MM.1S (cell line): ENCODE measurements around the gene LMO7.

ENCODE experiments used
- DNase-seq: peaks from one replicate; pipeline ENCODE4 v3.0.0-alpha.2; 2015
- H2AFZ ChIP-seq: fragments of 300-600 bp; sonication (generic); 2 replicates; pipeline ENCODE4 v1.6.0; 2016; ENCODE audit warnings: antibody characterized with exemption, low read length
- H3F3A ChIP-seq: fragments of 300-600 bp; sonication (generic); 2 replicates; pipeline ENCODE4 v1.6.1; 2016; ENCODE audit warnings: mild to moderate bottlenecking, antibody characterized with exemption, low read length, moderate library complexity, mixed read lengths; ENCODE audit not compliant: insufficient read depth
- H3K27ac ChIP-seq: fragments of 300-600 bp; sonication (generic); 2 replicates; pipeline ENCODE4 v1.5.1; 2016; ENCODE audit warnings: mild to moderate bottlenecking, low read length
- H3K27me3 ChIP-seq: fragments of 300-600 bp; sonication (generic); replicated peaks from 2 replicates; pipeline ENCODE4 v1.6.0; 2016; ENCODE audit warnings: low read length; ENCODE audit not compliant: insufficient read depth
- H3K36me3 ChIP-seq: fragments of 300-600 bp; sonication (generic); replicated peaks from 2 replicates; pipeline ENCODE4 v1.6.1; 2016; ENCODE audit warnings: mild to moderate bottlenecking, low read length, mixed read lengths; ENCODE audit not compliant: insufficient read depth
- H3K4me1 ChIP-seq: fragments of 300-600 bp; sonication (generic); 2 replicates; pipeline ENCODE4 v1.6.1; 2016; ENCODE audit warnings: low read length, mixed read lengths
- H3K4me2 ChIP-seq: fragments of 300-600 bp; sonication (generic); 2 replicates; pipeline ENCODE4 v1.6.0; 2016; ENCODE audit warnings: low read depth, low read length
- H3K4me3 ChIP-seq: fragments of 300-600 bp; sonication (generic); 2 replicates; pipeline ENCODE4 v1.5.1; 2016; ENCODE audit warnings: low read length, mixed read lengths
- H3K79me2 ChIP-seq: fragments of 300-600 bp; sonication (generic); 2 replicates; pipeline ENCODE4 v1.6.1; 2016; ENCODE audit warnings: mixed run types, low read length, mixed read lengths
- H3K9ac ChIP-seq: fragments of 300-600 bp; sonication (generic); 2 replicates; pipeline ENCODE4 v1.6.1; 2016; ENCODE audit warnings: low read length, mixed read lengths
- H3K9me2 ChIP-seq: fragments of 300-600 bp; sonication (generic); replicated peaks from 2 replicates; pipeline ENCODE4 v1.6.1; 2016; ENCODE audit warnings: mild to moderate bottlenecking, low read length, mixed read lengths; ENCODE audit not compliant: insufficient read depth
- H3K9me3 ChIP-seq: fragments of 300-600 bp; sonication (generic); replicated peaks from 2 replicates; pipeline ENCODE4 v1.6.1; 2016; ENCODE audit warnings: mild to moderate bottlenecking, low read length, mixed read lengths; ENCODE audit not compliant: insufficient read depth
- H4K20me1 ChIP-seq: fragments of 300-600 bp; sonication (generic); 2 replicates; pipeline ENCODE4 v1.6.1; 2016; ENCODE audit warnings: mild to moderate bottlenecking, low read length, moderate library complexity, mixed read lengths; ENCODE audit not compliant: insufficient read depth
- EZH2 ChIP-seq: fragments of 300-600 bp; sonication (generic); optimal IDR thresholded peaks from 2 replicates; pipeline ENCODE3; 2017; ENCODE audit warnings: low read depth, mild to moderate bottlenecking, antibody characterized with exemption, low read length, mixed read lengths
- EZH2phosphoT487 ChIP-seq: fragments of 300-600 bp; sonication (generic); IDR thresholded peaks from 2 replicates; pipeline ENCODE4 v1.6.1; 2018; ENCODE audit warnings: antibody characterized with exemption, low read length
- TF ChIP-seq, protein P1 (sequence below): fragments of 300-600 bp; sonication (generic); IDR thresholded peaks from 2 replicates; pipeline ENCODE4 v1.5.1; 2016; ENCODE audit warnings: antibody characterized with exemption, low read length, mixed read lengths

LMO7 gene

DNA sequence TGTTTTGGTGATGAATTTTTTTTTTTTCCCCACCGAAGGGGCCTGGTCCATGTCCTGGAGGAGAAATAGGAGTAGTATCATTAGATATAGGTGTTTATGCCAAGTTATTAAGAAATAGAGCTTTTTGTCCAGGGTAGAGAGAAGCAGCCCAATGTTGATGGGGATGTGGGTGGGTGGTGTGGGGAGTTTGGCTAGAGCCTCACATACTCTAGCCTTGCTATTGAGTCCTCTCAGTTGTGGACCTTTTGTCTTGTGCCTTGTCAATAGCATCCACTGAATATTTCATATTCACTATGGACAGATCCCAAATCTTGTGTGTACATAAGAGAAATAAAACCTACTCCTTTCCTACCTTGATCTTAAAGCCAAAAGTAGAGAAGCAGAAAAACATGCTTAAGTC, 134.0 kb downstream of the LMO7 start:
- H3K27ac ChIP-seq, result no peak overlapping the region
- no peaks in the 10 kb centered on the region for H3K79me2 ChIP-seq
- TF ChIP-seq EZH2 (no peak), EZH2phosphoT487 (no peak)
- TF ChIP-seq, protein P1, sequence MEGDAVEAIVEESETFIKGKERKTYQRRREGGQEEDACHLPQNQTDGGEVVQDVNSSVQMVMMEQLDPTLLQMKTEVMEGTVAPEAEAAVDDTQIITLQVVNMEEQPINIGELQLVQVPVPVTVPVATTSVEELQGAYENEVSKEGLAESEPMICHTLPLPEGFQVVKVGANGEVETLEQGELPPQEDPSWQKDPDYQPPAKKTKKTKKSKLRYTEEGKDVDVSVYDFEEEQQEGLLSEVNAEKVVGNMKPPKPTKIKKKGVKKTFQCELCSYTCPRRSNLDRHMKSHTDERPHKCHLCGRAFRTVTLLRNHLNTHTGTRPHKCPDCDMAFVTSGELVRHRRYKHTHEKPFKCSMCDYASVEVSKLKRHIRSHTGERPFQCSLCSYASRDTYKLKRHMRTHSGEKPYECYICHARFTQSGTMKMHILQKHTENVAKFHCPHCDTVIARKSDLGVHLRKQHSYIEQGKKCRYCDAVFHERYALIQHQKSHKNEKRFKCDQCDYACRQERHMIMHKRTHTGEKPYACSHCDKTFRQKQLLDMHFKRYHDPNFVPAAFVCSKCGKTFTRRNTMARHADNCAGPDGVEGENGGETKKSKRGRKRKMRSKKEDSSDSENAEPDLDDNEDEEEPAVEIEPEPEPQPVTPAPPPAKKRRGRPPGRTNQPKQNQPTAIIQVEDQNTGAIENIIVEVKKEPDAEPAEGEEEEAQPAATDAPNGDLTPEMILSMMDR, result no peak
- no peaks in the 10 kb centered on the region for H3K36me3 ChIP-seq
- no peaks in the 10 kb centered on the region for H3K4me1 ChIP-seq
- no peak overlapping the region for H3K9ac ChIP-seq
- H3K4me2 ChIP-seq, result no peak overlapping the region
- no peak overlapping the region for H2AFZ ChIP-seq
- no peaks in the 10 kb centered on the region for H3K9me3 ChIP-seq
- H4K20me1 ChIP-seq, result no peaks in the 10 kb centered on the region
- no peak for DNase-seq
- H3K4me3 ChIP-seq, result no peak overlapping the region
- no peaks in the 10 kb centered on the region for H3K27me3 ChIP-seq
- H3F3A ChIP-seq, result no peaks in the 10 kb centered on the region
- no peaks in the 10 kb centered on the region for H3K9me2 ChIP-seq

DNA sequence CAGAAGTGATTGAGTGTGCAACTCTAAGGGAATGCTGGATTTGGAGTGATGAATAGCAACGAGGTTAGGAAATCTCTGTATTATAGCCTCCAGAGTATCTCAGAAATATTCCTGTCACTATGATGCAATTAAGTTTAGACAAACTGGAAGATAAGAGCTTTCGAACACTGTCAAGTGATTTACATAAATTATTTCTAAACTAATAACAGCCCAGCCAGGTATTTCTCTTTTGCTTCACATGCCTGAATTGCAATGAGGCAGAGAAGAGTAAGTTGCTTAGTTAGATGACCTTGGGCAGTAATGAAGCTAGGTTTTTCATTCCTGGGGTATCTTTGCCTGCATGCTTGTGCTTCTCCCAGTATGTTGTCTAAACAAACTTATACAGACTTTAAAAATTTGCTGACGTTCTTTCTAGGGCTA, 134.5 kb downstream of the LMO7 start:
- DNase-seq, result no peak
- no peaks in the 10 kb centered on the region for H3K4me1 ChIP-seq

DNA sequence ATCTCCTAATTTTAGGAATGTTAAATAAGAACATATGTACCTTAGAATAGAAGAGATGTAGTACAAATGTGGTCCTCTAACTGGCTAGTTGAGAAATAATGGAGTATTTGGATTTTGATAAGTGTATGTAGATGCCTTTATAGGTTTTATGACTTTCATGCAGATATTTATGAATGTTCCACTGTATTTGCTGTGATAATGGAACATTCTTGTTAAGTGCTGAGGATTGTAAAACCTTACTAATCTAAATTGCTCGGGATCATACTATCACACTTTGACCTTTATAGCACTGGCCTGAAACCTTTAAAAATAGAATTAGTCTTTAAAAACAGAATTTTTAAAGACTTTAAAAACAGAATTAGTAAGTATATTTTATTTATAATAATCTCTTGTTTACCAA, 135.1 kb downstream of the LMO7 start:
- no peaks in the 10 kb centered on the region for H3K36me3 ChIP-seq
- no peak overlapping the region for H3K9ac ChIP-seq
- no peaks in the 10 kb centered on the region for H3K9me2 ChIP-seq
- no peaks in the 10 kb centered on the region for H3K4me1 ChIP-seq
- no peaks in the 10 kb centered on the region for H3F3A ChIP-seq
- no peak overlapping the region for H3K27ac ChIP-seq
- H4K20me1 ChIP-seq, result no peaks in the 10 kb centered on the region
- H3K9me3 ChIP-seq, result no peaks in the 10 kb centered on the region
- no peaks in the 10 kb centered on the region for H3K79me2 ChIP-seq
- DNase-seq, result no peak
- no peaks in the 10 kb centered on the region for H3K27me3 ChIP-seq
- H2AFZ ChIP-seq, result no peak overlapping the region
- H3K4me2 ChIP-seq, result no peak overlapping the region
- TF ChIP-seq EZH2phosphoT487 (no peak), EZH2 (no peak)
- TF ChIP-seq, protein P1, result no peak
- no peak overlapping the region for H3K4me3 ChIP-seq

More for the DNA sequence above, 134.5 kb downstream of the LMO7 start:
- Histone ChIP-seq H2AFZ (no peak overlapping the region), H3K9ac (no peak overlapping the region), H3K9me2 (no peaks in the 10 kb centered on the region), H3K27ac (no peak overlapping the region), H3K4me3 (no peak overlapping the region), H3K27me3 (no peaks in the 10 kb centered on the region), H3K9me3 (no peaks in the 10 kb centered on the region), H4K20me1 (no peaks in the 10 kb centered on the region), H3K36me3 (no peaks in the 10 kb centered on the region), H3K79me2 (no peaks in the 10 kb centered on the region), H3K4me2 (no peak overlapping the region), H3F3A (no peaks in the 10 kb centered on the region)
- TF ChIP-seq, protein P1, result no peak
- TF ChIP-seq EZH2phosphoT487 (no peak), EZH2 (no peak)
